Kidney epithelial cell (primary cell): ENCODE results near the gene KRTDAP. TPM values are rescaled to one million over a fixed set of nuclear protein-coding genes. Genes with fewer than 3 reads are reported as not detected.

ENCODE experiments used
- DNase-seq: peaks from one replicate; pipeline ENCODE4 v3.0.0-alpha.2; 2010; ENCODE audit warnings: low read depth
- H3K27me3 ChIP-seq: 2 replicates; pipeline ENCODE4 v1.6.0; 2011; ENCODE audit warnings: low read length; ENCODE audit not compliant: control insufficient read depth, insufficient read depth
- H3K36me3 ChIP-seq: 2 replicates; pipeline ENCODE4 v1.5.1; 2011; ENCODE audit warnings: low read length; ENCODE audit not compliant: control insufficient read depth, insufficient read depth
- H3K4me3 ChIP-seq: 2 replicates; pipeline ENCODE4 v1.5.1; 2011; ENCODE audit warnings: low read depth, mild to moderate bottlenecking, control low read depth, low read length
- total RNA-seq: library from RNA; depleted of rRNA; stranded (reverse); fragments of >200 nt; gene quantifications from 2 replicates; pipeline ENCODE4 v1.2.3, GENCODE V29; 2015
- TF ChIP-seq, protein P1 (sequence below): IDR thresholded peaks from 2 replicates; pipeline ENCODE4 v1.5.1; 2011; ENCODE audit warnings: mild to moderate bottlenecking, moderate library complexity, low read length, control low read depth, inconsistent platforms; ENCODE audit not compliant: insufficient read depth, poor library complexity, severe bottlenecking

KRTDAP gene
- total RNA-seq, 1 donor from 2014 or later = not detected

DNA sequence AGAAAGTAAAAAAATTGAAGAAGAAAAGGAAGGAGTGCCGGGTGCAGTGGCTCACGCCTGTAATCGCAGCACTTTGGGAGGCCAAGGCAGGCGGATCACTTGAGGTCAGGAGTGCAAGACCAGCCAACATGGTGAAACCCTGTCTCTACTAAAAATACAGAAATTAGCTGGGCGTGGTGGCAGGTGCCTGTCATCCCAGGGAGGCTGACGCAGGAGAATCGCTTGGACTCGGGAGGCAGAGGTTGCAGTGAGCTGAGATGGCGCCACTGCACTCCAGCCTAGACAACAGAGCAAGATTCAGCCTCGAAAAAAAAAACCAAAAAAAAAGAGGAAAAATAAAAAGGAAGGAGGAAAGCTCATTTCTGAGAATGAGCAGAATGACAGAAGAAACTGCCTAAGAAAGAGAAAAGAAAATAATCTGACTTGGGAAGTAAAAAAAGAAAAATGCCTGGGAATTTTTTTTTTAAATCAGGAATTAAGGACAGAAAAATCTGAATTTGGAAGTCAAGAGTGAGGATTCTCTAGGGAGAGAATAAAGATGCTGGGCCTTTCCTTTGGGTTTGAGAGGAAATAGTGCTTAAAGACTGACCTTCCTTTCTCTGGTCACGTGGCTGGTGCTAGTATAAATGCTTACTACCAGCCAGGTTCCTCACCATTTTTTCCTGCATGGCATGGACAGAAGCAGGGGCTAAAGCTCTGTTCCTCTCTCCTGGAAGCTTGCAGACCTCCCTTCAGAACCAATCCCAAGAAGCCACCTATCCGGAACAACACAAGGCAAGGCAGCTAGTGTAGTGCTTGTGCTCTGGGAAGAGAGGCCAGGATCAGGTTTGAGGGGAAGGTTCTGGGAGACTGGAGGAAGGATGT is 42.4 kb downstream of the KRTDAP start, which contains the start of gene FFAR2:
Gene FFAR2, plus strand, starts transcription at position 652 of the 864 bp plus-strand sequence. CDS start 1,458 bp downstream, outside the sequence.
- Histone ChIP-seq H3K27me3 (peaks cover 4% of the 10 kb centered on the region), H3K4me3 (no peak within 1 kb of the TSS), H3K36me3 (no peaks in the 10 kb centered on the region)
- TF ChIP-seq, protein P1, sequence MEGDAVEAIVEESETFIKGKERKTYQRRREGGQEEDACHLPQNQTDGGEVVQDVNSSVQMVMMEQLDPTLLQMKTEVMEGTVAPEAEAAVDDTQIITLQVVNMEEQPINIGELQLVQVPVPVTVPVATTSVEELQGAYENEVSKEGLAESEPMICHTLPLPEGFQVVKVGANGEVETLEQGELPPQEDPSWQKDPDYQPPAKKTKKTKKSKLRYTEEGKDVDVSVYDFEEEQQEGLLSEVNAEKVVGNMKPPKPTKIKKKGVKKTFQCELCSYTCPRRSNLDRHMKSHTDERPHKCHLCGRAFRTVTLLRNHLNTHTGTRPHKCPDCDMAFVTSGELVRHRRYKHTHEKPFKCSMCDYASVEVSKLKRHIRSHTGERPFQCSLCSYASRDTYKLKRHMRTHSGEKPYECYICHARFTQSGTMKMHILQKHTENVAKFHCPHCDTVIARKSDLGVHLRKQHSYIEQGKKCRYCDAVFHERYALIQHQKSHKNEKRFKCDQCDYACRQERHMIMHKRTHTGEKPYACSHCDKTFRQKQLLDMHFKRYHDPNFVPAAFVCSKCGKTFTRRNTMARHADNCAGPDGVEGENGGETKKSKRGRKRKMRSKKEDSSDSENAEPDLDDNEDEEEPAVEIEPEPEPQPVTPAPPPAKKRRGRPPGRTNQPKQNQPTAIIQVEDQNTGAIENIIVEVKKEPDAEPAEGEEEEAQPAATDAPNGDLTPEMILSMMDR = no peak
- DNase-seq = no peak

GRCh38 chr19:35445826-35446593 is 44.3 kb downstream of the KRTDAP start:
- no peak for DNase-seq
- Histone ChIP-seq H3K27me3 (peaks cover 4% of the 10 kb centered on the region), H3K4me3 (no peak overlapping the region), H3K36me3 (no peaks in the 10 kb centered on the region)
- TF ChIP-seq, protein P1 = no peak

GRCh38 chr19:35444735-35445134 is 45.5 kb downstream of the KRTDAP start:
- Histone ChIP-seq H3K4me3 (no peak overlapping the region), H3K36me3 (no peaks in the 10 kb centered on the region), H3K27me3 (peaks cover 4% of the 10 kb centered on the region)
- no peak for DNase-seq
- TF ChIP-seq, protein P1 = no peak

GRCh38 chr19:35442091-35442490 is 48.2 kb downstream of the KRTDAP start:
- Histone ChIP-seq H3K36me3 (no peaks in the 10 kb centered on the region), H3K4me3 (no peak overlapping the region), H3K27me3 (peaks cover 6% of the 10 kb centered on the region)
- no peak for DNase-seq
- TF ChIP-seq, protein P1 = no peak

GRCh38 chr19:35439921-35440320 is 50.3 kb downstream of the KRTDAP start:
- no peak for DNase-seq
- Histone ChIP-seq H3K4me3 (no peak overlapping the region), H3K36me3 (no peaks in the 10 kb centered on the region), H3K27me3 (peaks cover 2% of the 10 kb centered on the region)
- TF ChIP-seq, protein P1 = no peak
